Esophagus muscularis mucosa (tissue), 4 donors: Measurements from ENCODE around the gene RBM19.

Experiments used
- CTCF ChIP-seq, 3 experiments: fragments of 200-600 bp in 2 of 3; fragments of 450-650 bp in 1 of 3; sonication (generic) in 2 of 3; IDR thresholded peaks; one replicate each; pipeline ENCODE4 v1.5.1; 2017 to 2019; ENCODE audit warnings: antibody characterized with exemption in 3 of 3, mild to moderate bottlenecking in 2 of 3, moderate library complexity in 1 of 3
- EP300 ChIP-seq: sonication (generic); formaldehyde crosslinking; IDR thresholded peaks from one replicate; pipeline ENCODE4 v1.6.1; 2017; ENCODE audit warnings: antibody characterized with exemption
- POLR2A ChIP-seq: fragments of 450-650 bp; IDR thresholded peaks from one replicate; pipeline ENCODE4 v1.6.1; 2017; ENCODE audit warnings: antibody characterized with exemption, moderate library complexity, mild to moderate bottlenecking, low read depth
- POLR2AphosphoS5 ChIP-seq, 2 donors: sonication (generic); formaldehyde crosslinking; IDR thresholded peaks; one replicate each; pipeline ENCODE4 v1.6.1; 2017; ENCODE audit warnings: antibody characterized with exemption in 2 of 2

- no peak for TF ChIP-seq POLR2A
- TF ChIP-seq CTCF (IDR thresholded peaks at IDR 0.05), result no peak
- TF ChIP-seq POLR2AphosphoS5 (IDR thresholded peaks at IDR 0.05), result no peak
- no peak for TF ChIP-seq EP300
These were observed 41.8 kb downstream of the RBM19 start for GRCh38 chr12:113924341-113924740.
